PC-3 (cell line): ENCODE results near the gene WFDC11. TPM values are rescaled to one million over a fixed set of nuclear protein-coding genes. Genes with fewer than 3 reads are reported as not detected.

Experiments
- ATAC-seq: fragments of 200-7000 bp; cut with Tn5 transposase; 2 replicates; pipeline ENCODE4 v1.9.1; 2020; ENCODE audit warnings: mild to moderate bottlenecking, moderate library complexity
- BruUV-seq: library from RNA; stranded (reverse); fragments of 400-500 nt; replicated peaks from 2 replicates; lab custom pipeline; 2021; lab: Mats Ljungman, UMichigan
- CTCF ChIA-PET: fragments of 300-600 bp; sonication (Branson Sonifier 250); formaldehyde crosslinking; loops from one replicate; lab custom pipeline; 2022; ENCODE audit warnings: antibody characterized with exemption; lab: Charles Lee
- POLR2A ChIA-PET: fragments of 300-600 bp; sonication (Branson Sonifier 250); formaldehyde crosslinking; loops from one replicate; lab custom pipeline; 2022; ENCODE audit warnings: antibody characterized with exemption; ENCODE audit not compliant: unreplicated experiment; lab: Charles Lee
- DNase-seq: peaks from one replicate; pipeline ENCODE4 v3.0.0-alpha.2; 2015
- H2AFZ ChIP-seq: fragments of 300-600 bp; sonication (generic); 2 replicates; pipeline ENCODE4 v1.6.0; 2016; ENCODE audit warnings: antibody characterized with exemption, low read length
- H3F3A ChIP-seq: fragments of 300-600 bp; sonication (generic); one replicate; pipeline ENCODE4 v1.6.0; 2017; ENCODE audit warnings: antibody characterized with exemption, low read length, control low read depth, mild to moderate bottlenecking; ENCODE audit not compliant: unreplicated experiment
- H3K27ac ChIP-seq: fragments of 300-600 bp; sonication (generic); 2 replicates; pipeline ENCODE4 v1.5.1; 2016; ENCODE audit warnings: mild to moderate bottlenecking, low read length
- H3K27me3 ChIP-seq: fragments of 300-600 bp; sonication (generic); 2 replicates; pipeline ENCODE4 v1.6.1; 2016; ENCODE audit warnings: low read length, mixed read lengths
- H3K36me3 ChIP-seq: fragments of 300-600 bp; sonication (generic); 2 replicates; pipeline ENCODE4 v1.6.1; 2016; ENCODE audit warnings: low read depth, mixed run types, low read length, mixed read lengths
- H3K4me1 ChIP-seq: fragments of 300-600 bp; sonication (generic); 2 replicates; pipeline ENCODE4 v1.5.1; 2016; ENCODE audit warnings: low read length; ENCODE audit not compliant: insufficient read depth
- H3K4me2 ChIP-seq: fragments of 300-600 bp; sonication (generic); 2 replicates; pipeline ENCODE4 v1.6.0; 2016; ENCODE audit warnings: low read length
- H3K4me3 ChIP-seq: fragments of 300-600 bp; sonication (generic); 2 replicates; pipeline ENCODE4 v1.5.1; 2016; ENCODE audit warnings: mild to moderate bottlenecking, low read length, mixed read lengths
- H3K79me2 ChIP-seq: fragments of 300-600 bp; sonication (generic); 2 replicates; pipeline ENCODE4 v1.6.1; 2017; ENCODE audit warnings: low read length, mixed read lengths
- H3K9ac ChIP-seq: fragments of 300-600 bp; sonication (generic); 2 replicates; pipeline ENCODE4 v1.6.0; 2016; ENCODE audit warnings: mild to moderate bottlenecking, low read length
- H3K9me2 ChIP-seq: fragments of 300-600 bp; sonication (generic); replicated peaks from 2 replicates; pipeline ENCODE4 v1.6.1; 2016; ENCODE audit warnings: mixed run types, low read length, mixed read lengths
- H3K9me3 ChIP-seq: fragments of 300-600 bp; sonication (generic); 2 replicates; pipeline ENCODE4 v1.6.1; 2016; ENCODE audit warnings: low read length, mixed read lengths
- H4K20me1 ChIP-seq: fragments of 300-600 bp; sonication (generic); 2 replicates; pipeline ENCODE4 v1.6.1; 2016; ENCODE audit warnings: low read length, mixed read lengths
- EZH2 ChIP-seq: fragments of 300-600 bp; sonication (generic); IDR thresholded peaks from one replicate; pipeline ENCODE4 v1.6.1; 2017; ENCODE audit warnings: antibody characterized with exemption, mild to moderate bottlenecking, low read length; ENCODE audit not compliant: unreplicated experiment
- EZH2phosphoT487 ChIP-seq: fragments of 300-600 bp; sonication (generic); IDR thresholded peaks from 2 replicates; pipeline ENCODE4 v1.6.1; 2018; ENCODE audit warnings: mild to moderate bottlenecking, antibody characterized with exemption, low read length, borderline replicate concordance
- intact Hi-C: fragments of 100-400 bp; cut with micrococcal nuclease; formaldehyde crosslinking; loops from 2 replicates; pipeline ENCODE4 v1.9.0; 2023
- total RNA-seq: library from RNA; depleted of rRNA; stranded (reverse); fragments of >200 nt; gene quantifications from 2 replicates; pipeline ENCODE4 v1.2.3, GENCODE V29; 2014
- TF ChIP-seq, protein P1 (sequence below): fragments of 300-600 bp; sonication (generic); conservative IDR thresholded peaks from 2 replicates; pipeline ENCODE4 v1.5.1; 2017; ENCODE audit warnings: antibody characterized with exemption, low read depth, mild to moderate bottlenecking, low read length

The WFDC11 gene
- total RNA-seq, 1 experiment from 2014 or later: not detected

DNA sequence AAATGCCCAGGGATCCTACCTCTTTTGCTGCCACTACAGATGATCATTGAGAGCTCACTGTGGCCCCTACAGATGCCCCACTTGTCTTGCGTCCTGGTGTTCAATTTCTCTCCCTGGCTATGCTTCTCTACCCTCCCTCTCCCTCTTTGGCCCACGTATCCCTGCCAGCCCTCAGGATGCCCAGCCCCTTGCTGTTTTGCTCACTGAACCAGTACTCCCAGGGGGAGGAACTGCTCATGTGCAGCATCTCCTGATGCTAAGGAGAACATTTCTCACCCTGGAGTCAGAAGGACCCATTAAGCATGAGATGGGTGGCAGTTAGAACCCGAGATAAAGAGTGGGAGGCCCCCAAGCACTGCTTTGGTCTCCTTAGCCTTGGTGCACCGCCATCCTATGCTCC lies 38.9 kb downstream of the WFDC11 start, which contains the start of gene WFDC9:
WFDC9 (minus strand) TSS at position 101 of the 400 bp plus-strand sequence. CDS start 21,103 bp downstream, outside the sequence.
- Histone ChIP-seq H3K79me2 (no peaks in the 10 kb centered on the region), H3K36me3 (no peaks in the 10 kb centered on the region), H3F3A (no peaks in the 10 kb centered on the region), H3K4me2 (no peak within 1 kb of the TSS), H3K27ac (no peak within 1 kb of the TSS), H4K20me1 (no peaks in the 10 kb centered on the region), H3K4me1 (no peaks in the 10 kb centered on the region), H3K9me2 (no peaks in the 10 kb centered on the region), H3K9me3 (no peaks in the 10 kb centered on the region), H2AFZ (no peak within 1 kb of the TSS), H3K4me3 (no peak within 1 kb of the TSS), H3K27me3 (peaks cover 5% of the 10 kb centered on the region; the same call in 1 of the 2 replicates), H3K9ac (no peak within 1 kb of the TSS)
- intact Hi-C loops: no loop called here
- ChIA-PET POLR2A (no interaction called here), CTCF (no interaction called here)
- TF ChIP-seq, protein P1, sequence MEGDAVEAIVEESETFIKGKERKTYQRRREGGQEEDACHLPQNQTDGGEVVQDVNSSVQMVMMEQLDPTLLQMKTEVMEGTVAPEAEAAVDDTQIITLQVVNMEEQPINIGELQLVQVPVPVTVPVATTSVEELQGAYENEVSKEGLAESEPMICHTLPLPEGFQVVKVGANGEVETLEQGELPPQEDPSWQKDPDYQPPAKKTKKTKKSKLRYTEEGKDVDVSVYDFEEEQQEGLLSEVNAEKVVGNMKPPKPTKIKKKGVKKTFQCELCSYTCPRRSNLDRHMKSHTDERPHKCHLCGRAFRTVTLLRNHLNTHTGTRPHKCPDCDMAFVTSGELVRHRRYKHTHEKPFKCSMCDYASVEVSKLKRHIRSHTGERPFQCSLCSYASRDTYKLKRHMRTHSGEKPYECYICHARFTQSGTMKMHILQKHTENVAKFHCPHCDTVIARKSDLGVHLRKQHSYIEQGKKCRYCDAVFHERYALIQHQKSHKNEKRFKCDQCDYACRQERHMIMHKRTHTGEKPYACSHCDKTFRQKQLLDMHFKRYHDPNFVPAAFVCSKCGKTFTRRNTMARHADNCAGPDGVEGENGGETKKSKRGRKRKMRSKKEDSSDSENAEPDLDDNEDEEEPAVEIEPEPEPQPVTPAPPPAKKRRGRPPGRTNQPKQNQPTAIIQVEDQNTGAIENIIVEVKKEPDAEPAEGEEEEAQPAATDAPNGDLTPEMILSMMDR: no peak
- TF ChIP-seq EZH2phosphoT487 (no peak), EZH2 (no peak)
- no TSS peak for BruUV-seq
- DNase-seq (no peak), ATAC-seq (no peak)

DNA sequence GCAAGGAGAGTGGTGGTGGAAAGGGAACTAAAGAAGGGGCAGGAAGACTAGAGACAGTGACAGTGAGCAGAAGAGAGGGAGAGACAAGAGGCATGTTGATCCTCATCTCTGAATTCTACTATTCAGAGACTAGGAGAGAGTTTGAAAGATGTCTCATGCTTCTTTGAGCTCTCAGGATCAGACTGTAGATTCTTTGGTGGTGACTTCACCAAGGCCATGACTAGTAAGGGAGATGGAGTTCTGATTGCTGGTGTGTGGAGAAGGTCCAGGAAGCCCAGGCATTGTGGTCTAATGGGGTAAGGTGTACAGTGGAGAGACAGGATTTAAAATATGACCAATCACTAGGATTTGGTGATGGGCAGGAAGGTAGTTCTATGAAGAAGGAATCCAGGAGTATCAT lies 39.7 kb downstream of the WFDC11 start:
- BruUV-seq: no TSS peak

More for the DNA sequence above, 39.7 kb downstream of the WFDC11 start:
- POLR2A ChIA-PET: no interaction called here
- Histone ChIP-seq H3K79me2 (no peaks in the 10 kb centered on the region), H3K4me3 (no peak overlapping the region), H3K9me3 (no peaks in the 10 kb centered on the region), H3K9me2 (no peaks in the 10 kb centered on the region), H3F3A (no peaks in the 10 kb centered on the region), H3K27me3 (peaks cover 5% of the 10 kb centered on the region; the same call in 1 of the 2 replicates), H3K27ac (no peak overlapping the region), H3K36me3 (no peaks in the 10 kb centered on the region), H2AFZ (no peak overlapping the region), H3K4me1 (no peaks in the 10 kb centered on the region), H3K4me2 (no peak overlapping the region), H4K20me1 (no peaks in the 10 kb centered on the region), H3K9ac (no peak overlapping the region)
- intact Hi-C loops: no loop called here
- CTCF ChIA-PET: interaction anchor here (0.6 kb wide), 1 partner anchor 105 kb away, joined by 7 read pairs; no protein-coding TSS in a partner anchor
- TF ChIP-seq EZH2phosphoT487 (no peak), EZH2 (no peak)
- TF ChIP-seq, protein P1: no peak
- ATAC-seq (no peak), DNase-seq (no peak)
